HG02938 (cell line): Measurements from ENCODE around the gene IRAK4.
A peak's percentile ranks its signal among the peaks of the same experiment; 100 is the strongest.
"Not testable (repeated sequence)": the region's sequence is repeated elsewhere in the genome, so short reads cannot be mapped to it uniquely, and the experiment has no call there.

Source experiments
- ATAC-seq: cut with Tn5 transposase; IDR thresholded peaks from one replicate; pipeline ENCODE4 v1.9.1; 2021; ENCODE audit warnings: mild to moderate bottlenecking, moderate library complexity; ENCODE audit not compliant: unreplicated experiment

Gene IRAK4

GRCh38 chr12:43758728-43759563 is at the start of gene IRAK4, which contains the start of gene PUS7L:
IRAK4 (plus strand) TSS chr12:43758951; CDS start chr12:43768112, 9,161 bp downstream.
PUS7L (minus strand) TSS chr12:43758790; CDS start chr12:43755245, 3,545 bp downstream.
- ATAC-seq = peak; percentile 96

GRCh38 chr12:43711348-43711747 is 47.4 kb upstream of the IRAK4 start:
- ATAC-seq = no peak

DNA sequence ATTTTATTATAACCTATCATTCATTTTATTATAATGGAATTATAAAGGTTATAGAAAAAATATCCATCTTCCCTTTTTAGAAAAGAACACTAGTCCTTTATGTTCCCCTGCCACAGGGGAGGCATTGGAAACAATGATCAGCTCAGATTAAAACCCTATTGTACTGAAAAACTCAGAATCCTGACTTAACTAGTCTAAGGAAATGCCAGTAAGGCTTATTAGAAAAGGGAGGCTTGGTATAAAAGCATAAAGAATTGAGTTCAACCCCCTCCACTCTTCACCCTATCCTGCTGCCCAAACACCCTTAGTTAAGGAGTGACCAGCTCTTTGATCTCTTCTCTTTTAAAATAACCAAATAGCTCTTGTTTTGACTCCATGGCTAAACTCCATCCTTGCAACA is 36.1 kb upstream of the IRAK4 start:
- no peak for ATAC-seq

DNA sequence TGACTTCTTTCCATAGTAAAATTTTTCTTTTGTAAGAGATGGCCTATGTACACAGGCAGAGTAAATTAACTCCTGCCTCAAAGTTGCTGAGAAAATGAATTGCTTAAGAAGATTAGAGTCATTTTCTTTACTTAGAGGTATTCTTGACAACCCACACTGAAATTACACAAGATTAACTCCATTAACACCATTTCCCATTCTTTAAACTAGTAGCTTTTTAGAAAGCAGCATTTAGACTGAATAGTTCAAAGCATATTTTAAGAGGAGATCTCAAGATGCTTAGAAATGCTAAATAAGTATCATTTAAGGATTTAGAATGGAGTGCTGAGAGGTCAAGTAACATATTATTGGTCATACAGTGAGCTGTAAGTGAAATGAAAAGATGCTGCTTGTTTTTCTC is 35.6 kb upstream of the IRAK4 start:
- no peak for ATAC-seq

GRCh38 chr12:43728117-43728516 is 30.6 kb upstream of the IRAK4 start:
- no peak for ATAC-seq

DNA sequence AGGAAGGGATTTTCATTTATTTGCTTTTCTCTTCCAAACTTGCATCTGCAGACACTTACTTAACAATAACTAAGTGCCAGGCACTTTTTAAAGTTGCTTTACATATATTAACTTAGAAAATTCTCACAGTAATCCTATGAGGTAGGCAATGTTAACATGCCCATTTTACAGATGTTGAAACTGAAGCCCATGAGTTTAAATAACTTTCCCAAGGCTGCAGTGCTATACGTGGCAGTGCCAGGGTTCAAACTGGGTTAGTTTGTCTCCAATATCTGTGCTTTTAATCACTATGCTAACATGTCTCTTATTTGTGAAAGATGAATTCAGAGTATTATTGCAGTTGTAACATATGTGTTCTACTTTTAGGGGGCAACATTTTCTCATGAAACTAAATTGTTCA is 30.1 kb upstream of the IRAK4 start:
- no peak for ATAC-seq

GRCh38 chr12:43730283-43730682 is 28.5 kb upstream of the IRAK4 start:
- ATAC-seq = no peak

DNA sequence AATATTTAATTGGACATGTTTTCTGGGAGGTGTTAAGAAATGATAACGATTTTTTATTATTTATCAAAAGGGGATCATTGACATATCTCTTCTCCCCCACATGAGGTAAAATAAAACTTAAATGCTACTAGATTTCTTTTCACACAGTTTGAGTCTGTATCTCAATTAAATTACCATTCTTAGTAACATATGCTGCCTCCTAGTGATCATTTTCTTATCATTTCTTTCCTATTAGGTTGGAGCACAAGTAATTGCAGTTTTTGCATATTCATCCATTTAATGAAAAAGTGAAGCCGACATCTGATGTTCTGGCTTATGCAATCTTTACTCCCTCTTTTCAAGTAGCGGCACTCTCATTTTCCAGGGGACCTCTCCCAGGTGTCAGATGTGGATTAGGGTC is 25.1 kb upstream of the IRAK4 start:
- ATAC-seq = no peak

DNA sequence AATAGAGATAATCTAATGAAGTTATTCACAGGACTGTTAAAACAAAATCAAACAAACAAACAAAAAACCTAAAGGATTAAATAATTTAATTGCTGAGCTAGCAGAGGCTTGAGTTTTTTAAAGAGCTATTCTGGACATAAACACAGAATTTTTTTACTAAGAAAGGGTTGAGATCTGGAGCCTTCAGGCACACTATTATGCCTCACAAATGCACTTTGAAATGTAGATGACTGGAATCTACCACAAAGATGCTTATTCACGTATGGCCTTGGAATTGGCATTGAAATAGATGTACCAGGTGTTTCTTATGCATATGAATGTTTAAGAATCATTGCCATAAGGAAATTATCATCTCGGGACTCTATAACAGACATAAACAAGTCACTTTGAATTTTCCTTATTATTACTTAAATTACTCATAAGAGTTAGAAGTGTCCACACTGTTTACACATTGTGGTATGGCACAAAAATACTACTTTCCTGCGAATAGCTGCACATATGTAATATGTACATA is 21.8 kb upstream of the IRAK4 start:
- ATAC-seq = no peak

- no peak for ATAC-seq
Observed at GRCh38 chr12:43737646-43738045, 21.1 kb upstream of the IRAK4 start.

DNA sequence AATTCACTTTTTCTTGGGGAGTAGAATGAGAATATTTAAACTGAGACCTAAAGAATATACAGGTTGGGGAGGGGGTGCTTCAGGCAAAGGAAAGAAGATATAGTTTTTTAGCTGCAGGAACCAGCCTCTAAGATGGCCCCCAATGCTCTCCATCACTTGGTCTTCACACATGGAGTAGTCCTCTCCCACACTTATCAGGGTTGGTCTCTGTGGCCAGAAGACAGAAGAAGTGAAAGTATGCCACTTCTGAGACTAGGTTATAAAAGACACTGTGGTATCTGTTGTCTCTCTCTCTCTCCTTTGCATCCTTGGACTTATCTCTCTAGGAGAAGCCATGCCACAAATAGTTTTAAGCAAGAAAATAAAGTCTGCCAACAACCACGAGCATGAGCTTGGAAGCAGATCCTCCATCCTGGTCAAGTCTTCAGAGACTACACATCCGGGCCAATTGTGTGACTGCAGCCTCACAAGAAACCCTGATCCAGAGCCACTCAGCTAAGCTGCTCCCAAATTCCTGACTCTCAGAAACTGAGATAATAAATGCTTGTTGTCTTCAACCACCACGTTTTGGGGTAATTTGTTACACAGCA is 18.1 kb upstream of the IRAK4 start:
- ATAC-seq = peak; percentile 81

- no peak for ATAC-seq
Observed at GRCh38 chr12:43742106-43742505, 16.6 kb upstream of the IRAK4 start.

- no peak for ATAC-seq
Observed at GRCh38 chr12:43744826-43745225, 13.9 kb upstream of the IRAK4 start.

DNA sequence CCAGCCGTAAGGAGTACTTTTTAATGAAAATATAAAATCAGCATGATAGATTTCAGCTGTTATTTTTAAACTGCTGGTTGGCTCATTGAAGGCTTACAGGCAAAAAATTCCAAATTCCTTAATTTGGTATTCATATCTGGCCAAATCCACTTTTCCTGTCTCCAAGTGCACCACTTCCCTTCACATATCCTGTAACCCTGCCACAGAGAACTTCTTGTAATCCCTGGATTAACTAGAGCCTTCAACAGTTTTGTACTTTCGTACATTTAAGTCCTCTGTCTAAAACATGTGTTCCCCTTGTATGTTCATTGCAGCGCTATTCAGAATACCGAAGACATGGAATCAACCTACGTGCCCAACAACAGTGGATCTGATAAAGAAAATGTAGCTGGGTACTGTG is 9.7 kb upstream of the IRAK4 start:
- ATAC-seq = no peak

- no peak for ATAC-seq
Observed at GRCh38 chr12:43750814-43751213, 7.9 kb upstream of the IRAK4 start.

DNA sequence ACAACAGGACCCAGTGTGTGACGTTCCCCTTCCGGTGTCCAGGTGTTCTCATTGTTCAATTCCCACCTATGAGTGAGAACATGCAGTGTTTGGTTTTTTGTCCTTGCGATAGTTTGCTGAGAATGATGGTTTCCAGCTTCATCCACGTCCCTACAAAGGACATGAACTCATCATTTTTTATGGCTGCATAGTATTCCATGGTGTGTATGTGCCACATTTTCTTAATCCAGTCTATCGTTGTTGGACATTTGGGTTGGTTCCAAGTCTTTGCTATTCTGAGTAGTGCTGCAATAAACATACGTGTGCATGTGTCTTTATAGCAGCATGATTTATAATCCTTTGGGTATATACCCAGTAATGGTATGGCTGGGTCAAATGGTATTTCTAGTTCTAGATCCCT is 7.4 kb upstream of the IRAK4 start:
- not testable (repeated sequence) for ATAC-seq

DNA sequence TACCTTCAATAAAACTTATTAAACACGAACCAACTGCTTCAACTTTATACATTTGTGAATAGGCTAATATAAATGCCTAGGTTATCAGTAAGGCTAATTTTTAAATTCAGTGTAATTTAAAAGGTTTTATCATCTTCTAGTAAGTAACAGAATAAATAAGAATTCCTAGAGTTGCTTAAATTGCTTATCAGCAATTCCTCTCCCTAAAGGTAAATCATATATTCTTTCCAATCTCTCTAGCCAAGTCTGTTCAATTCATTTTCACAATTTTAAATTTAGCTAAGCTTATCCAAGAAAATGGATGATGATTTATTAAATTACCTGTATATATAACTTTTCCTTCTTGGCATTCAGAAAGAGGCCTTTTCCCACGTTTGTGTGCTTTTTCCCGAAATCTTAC is 4.7 kb upstream of the IRAK4 start:
- ATAC-seq = no peak

DNA sequence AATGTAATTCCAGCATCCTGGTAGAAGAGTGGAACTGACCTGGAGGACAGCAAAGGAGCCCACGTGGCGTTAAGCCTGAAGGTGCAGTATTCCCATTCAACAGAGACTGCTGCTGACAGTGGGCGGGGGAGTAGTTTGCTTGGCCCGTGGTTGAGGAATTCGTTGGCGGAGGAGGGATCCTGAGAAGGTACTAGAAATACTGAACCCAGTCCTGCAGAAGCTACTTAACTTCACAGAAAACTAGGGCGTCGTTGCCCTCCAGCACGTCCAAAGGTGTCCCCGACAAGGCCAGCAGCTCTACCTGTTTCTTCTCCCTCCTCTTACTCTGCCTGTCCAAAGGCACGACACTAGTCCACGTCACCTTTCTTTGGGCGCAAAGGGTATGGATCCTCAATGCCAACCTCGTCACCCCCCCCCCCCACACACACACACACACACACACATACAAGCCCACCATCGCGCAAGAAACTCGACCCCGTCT is 464 bp upstream of the IRAK4 start:
- peak; percentile 6 for ATAC-seq

DNA sequence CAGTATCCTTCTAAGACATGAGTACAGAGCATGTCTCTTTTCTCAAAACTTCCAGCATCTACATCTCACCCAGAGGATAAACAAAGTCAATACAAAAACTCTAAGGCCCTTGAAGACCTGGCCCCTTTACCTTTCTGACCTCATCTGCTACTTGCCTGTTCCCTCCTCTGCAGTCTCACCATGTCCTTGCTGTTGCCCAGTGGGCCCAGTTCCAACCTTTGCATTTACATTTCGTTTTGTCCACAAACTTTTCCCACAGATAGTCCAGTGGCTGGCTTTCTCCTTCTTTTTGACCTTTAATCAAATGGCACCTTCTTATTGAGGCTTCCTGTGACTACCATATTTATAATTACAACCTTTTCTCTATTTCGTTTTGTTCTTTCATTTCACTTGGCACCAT is 1.6 kb downstream of the IRAK4 start:
- ATAC-seq = no peak

DNA sequence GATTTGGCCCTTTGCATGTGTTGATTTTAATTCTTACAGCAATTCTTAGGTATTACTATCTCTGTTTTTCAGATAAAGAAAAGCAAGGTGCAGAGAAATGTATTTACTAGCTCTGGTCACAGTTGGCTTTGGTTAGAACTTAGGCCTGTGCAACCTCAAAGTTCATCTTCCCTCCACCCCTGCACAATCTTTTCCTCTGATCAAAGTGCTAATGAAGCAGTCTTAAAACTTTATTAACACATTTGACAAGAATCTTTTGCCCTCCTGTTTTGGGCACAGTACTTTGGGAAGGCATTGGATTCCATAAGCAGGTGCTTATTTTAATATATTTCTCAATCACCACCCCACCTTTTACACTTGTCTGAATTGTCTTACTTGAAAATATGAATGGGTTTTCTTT is 2.7 kb downstream of the IRAK4 start:
- no peak for ATAC-seq

DNA sequence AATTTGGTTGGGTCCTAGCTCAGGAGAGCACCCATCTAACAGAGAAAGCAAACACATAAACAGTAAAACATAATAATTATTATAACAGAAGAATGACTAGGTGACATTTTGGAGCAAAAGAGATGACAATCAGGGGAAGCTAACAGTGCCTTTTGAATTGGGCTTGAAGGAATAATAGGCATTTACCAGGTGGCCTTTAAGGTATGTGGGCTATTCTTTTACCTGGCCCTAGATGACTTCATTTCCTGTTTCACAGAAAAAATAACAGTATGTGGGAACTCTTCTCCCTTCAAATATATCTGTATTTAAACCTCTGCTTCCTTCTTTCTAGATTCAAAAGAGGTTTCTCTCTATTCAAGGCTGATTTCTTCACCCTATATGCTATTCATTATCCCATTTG is 3.8 kb downstream of the IRAK4 start:
- ATAC-seq = no peak

GRCh38 chr12:43763769-43764168 is 5.0 kb downstream of the IRAK4 start:
- no peak for ATAC-seq
